Measurements from ENCODE around the gene COPS2.
"Not testable (repeated sequence)": the region's sequence is repeated elsewhere in the genome, so short reads cannot be mapped to it uniquely, and the experiment has no call there.

COPS2 gene

DNA sequence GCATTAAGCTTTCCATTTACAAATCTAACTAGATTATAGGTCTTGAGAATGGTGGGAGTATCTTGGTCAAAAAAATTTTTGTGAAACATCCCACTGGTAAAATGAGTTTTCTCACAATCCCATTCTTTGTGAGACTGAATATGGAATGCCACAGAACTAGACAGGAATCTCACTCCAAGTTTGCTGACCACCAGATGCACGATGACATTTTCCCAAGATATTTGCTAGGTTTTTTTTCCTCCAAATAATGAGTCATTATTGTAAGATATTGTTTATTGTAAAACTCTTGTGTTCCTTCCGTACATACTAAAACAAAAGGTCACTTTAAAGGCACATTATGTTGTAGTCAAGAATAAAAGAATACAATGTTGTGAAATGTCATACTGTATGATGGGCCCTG, 53.9 kb downstream of the COPS2 start:
- DNase-seq, result no peak

DNA sequence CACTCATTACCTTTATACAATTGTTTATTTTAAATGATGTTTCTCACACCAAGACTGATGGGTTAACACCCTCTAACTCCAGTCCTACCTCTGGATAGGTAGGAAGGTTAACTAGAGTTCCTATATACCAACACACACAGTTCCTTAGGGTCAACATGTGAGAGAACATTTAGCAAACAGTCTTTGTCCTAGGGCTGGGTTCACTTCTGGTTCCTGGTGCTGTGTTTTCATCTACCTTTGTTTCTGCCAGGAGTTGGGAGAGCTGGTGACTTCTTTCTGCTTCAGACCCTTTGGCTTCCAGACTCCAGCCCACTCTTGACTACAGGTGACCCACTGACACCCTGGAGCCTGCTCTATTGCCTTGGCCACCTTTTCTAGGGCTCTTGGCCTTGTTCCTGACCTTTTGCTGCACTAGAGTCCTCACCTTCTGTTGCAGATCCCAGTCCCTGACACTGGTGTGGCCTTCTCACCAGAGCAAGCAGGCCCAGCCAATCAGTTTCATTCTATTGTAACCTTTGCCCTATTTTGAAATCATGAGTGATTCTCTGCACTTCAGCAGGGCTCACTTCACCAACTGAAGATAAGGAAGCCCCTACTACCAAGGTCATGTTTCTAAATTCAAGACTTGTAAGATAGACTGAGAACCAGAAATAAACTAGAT, 59.2 kb downstream of the COPS2 start:
- no peak for DNase-seq

DNA sequence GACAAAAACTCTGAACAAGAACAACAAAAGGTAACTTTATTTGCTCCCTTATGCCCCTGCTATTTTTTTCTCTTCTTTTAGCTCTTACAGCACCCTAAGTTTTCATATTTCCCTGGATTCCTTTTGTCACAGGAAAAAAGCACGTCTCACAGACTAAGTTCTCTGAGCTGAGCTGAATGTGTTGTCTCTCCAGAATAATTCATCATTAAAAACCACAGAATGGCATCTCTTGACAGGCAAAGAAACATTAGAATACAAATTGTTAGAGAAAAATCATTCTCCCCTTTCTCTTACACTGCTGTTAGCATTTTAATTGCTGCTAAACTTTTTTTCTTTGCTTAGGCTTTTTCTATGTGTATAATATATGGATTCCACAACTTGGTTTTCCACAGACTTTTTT, 60.5 kb downstream of the COPS2 start:
- DNase-seq, result no peak

DNA sequence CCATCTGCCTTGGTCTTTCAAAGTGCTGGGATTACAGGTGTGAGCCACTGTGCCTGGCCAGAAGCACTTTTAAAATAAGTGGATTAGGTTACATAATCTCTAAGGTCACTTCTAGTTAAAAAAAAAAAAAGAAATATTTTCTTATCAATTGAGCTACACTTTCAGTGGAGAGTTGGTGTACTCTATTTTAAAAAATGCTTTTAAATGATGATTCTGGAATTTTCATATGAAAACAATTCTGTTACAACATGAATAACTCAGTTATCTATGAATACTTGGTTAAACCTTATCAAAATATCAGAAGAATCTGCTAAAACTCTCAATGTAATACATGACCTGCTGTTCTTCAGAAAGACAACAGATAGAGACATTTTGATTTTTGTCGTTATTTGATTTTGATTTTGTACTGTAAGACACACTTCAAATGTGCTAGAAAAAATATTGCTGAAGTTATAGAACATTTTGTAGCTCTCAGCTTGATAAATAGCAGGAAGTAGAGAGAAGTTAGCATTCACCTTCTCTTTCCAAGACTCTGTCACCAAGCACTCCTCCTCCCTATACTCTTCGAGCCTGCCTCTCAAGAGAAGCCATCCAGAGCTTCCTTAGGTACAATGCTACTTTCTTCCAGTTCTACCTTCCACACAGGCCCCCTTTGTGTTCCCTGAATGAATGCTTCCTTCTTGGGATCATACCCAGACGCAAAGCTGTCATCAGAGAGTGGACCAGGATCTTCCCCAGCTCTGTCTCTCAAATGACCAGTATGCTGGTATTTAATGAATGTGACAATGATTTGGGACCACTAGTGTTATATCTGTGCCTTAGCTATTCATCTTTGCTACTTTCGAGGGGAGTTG, 61.9 kb downstream of the COPS2 start:
- no peak for DNase-seq

DNA sequence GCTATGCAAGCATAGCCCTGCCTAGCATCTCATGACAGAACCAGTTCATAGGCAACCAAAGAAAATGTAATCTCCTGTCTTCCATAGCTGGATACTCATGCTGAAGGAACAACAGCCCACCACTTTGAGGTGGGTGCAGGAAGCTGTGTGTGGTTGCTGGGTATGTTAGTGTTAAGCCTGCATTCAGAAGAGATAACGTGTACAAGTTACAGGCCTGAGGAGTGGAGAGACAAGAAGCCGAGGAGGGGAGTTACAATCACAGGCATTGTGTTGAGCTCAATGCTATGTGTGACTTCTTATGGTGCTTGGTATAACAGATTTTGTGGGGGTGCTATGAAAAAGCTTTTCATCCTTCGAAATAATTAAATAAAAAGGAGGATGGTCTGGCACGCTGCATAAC, 66.4 kb downstream of the COPS2 start:
- no peak for DNase-seq

DNA sequence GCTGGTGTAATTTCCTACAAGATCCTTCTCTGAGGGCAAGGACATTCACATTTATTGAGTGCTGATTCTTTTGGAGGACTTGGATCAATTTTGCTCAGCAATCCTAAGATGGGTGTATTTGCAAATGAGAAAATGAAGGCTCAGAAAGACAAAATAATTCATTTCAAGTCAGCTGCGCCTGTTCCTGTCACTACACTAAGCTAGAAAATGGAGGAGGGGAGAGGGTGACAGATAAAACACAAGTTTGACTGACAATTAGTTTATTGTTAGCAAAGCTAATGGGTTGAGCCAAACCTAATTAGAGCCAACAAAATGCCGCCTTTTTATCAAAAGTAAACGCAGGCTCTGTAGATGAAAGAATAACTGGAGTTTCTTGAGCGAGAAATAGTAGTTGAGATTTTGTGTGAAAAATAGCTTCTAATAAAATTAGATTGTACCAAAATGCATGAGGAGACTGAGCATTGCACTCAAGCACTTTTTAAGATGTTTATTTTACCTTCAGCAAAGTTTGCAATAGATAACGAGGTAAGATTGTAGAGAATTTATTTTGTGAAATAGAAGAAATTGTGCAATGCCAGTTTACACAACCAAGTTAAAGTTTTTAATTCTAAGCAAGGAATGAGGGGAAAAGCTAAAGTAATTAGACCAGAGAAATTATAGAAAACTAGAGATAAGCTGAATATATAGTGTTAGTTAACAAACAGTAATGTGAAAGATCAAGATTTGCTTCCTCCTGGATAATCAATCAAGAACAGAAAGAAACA, 69.5 kb downstream of the COPS2 start:
- no peak for DNase-seq

DNA sequence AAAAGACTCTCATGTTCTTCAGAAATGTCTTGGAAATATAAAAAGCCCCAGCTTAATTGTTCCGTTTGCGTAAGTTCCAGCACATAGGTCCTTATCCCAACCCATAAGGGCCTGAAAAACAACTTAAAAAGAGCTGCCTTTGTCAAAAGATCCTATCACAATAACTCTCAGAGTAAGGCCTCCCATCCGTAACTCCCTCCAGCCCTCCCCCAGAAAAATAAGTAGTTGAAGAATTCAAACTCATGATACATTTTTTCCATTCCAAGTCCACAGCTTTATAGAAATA, 71.2 kb downstream of the COPS2 start:
- no peak for DNase-seq

DNA sequence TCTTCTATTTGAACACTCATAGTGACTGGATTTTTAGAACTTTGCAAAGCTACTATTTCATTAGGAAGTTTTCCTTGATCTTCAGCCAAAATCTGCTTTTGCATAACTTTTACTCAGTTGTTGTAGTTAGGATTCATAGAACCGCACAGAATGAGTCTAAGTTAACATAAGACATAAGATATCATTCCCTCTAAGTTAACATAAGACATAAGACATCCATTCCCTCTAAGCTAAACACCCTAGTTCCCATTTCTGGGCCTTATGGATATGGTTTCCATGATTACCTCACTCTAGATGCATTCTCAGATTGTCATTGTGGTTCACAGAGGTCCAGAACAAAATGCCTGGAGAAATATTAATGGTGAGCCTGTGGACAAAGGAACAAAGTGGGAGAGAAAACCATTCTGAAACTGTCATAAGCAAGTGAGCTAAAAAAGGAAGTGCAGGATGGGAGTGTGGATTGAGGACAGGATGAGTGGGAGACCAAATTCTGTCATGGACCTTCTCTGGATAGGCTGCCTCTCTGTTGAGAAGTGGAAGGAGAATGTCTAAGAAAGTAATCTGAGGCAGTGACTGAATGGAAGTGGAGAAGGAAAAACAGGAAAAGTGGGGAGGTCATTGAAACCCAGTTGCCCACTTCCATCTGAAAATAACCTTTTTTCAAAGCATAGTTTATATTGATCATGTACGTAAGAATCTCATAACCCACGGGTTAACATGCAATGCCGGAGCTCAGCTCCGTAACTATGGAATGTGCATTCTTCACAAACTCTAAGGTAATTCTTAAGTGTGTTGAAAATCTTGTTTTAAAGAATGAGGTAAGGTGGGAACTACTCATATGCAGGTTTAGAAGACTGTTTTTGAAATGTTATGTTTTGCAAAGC, 71.8 kb downstream of the COPS2 start:
- DNase-seq, result no peak

DNA sequence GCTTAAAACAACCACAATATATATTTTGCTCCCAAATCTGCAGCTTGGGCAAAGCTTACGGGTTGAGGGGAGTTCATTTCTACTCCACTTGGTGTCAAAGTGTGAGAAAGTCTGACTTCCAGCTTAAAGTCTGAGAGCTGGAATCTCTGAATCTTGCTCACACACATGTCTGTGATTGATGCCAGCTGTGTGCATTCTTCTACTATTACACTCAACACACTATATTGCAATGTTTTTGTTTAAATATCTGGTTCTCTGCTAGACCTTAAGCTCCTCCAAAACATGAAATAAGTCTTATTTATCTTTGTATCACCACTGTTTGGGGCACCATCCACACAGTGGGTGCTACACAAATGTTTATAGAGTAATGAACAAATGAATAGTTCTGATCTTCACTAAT, 72.4 kb downstream of the COPS2 start:
- DNase-seq, result no peak

DNA sequence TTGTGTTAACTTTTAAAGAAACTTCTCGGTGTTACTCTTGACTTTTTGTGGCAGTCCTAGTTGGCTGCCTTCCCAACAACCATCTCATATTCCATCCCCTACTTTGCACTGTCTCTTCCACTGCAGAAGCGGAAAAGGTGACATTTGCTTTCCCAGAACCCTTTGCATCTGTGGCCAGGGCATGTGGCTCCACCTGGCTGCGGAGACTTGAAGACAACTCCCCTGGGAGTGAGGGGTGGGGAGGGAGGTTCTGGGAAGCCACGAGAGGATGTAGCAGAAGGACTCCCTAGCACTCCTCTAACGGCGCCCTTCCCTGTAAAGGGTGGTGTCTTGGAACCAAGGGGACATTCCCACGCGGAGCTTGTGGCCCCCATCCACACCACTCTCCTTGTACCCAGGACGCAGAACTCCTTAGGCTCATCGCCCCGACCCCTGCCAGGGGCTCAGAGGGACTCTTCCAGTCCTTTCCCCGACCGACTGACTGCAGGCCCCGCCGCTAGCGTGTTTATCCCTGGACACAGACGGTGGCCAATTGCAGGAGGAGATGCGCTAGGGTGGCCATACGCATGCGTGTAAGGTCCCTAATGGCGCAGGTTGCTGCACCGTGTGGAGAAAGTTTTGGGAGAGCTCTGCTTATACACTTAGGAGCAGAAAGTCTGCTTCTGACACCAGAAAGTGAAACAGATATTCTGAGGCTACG, 75.9 kb downstream of the COPS2 start:
- peak; percentile 41 for DNase-seq

DNA sequence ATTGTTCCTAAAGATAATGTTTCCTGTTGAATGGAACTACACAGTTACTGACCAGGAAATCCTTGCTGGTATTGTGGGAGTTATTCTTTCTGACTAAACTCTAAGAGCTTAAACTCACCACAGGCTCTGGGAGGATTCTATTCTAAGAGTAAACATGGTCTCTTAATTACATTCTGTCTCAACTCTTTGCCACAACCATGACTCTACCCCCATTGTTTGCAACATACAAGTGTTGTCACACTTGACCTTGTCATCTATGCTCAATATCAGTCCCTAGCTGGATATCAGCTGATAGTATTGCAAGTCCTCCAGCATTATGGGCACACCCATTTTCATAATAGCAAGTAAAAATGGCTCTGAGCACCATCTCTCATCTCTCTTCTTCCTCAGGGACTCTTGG, 79.5 kb downstream of the COPS2 start:
- no peak for DNase-seq

DNA sequence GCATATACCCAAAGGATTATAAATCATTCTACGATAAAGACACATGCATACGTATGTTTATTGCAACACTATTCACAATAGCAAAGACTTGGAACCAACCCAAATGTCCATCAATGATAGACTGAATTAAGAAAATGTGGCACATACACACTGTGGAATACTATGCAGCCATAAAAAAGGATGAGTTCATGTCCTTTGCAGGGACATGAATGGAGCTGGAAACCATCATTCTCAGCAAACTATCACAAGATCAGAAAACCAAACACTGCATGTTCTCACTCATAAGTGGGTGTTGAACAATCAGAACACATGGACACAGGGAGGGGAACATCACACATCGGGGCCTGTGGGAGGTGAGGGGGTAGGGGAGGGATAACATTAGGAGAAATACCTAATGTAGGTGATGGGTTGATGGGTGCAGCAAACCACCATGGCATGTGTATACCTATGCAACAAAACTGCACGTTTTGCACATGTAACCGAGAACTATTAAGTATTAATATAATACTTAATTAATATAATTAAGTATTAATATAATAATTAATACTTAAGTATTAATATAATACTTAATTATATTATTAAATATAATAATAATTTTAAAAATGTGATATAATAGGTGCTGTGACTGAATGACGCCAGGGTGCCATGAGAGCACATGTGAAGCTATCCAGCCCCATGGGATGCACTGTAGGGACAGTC, 80.7 kb downstream of the COPS2 start:
- DNase-seq, result not testable (repeated sequence)
